Skeletal muscle tissue (tissue), 4 donors: ENCODE results near the gene RBP3. TPM values are rescaled to one million over a fixed set of nuclear protein-coding genes. Genes with fewer than 3 reads are reported as not detected.

ENCODE experiments used
- H3K27ac ChIP-seq: one replicate; pipeline ENCODE4 v1.7.0; 2013; ENCODE audit warnings: mild to moderate bottlenecking, low read depth, low read length, inconsistent platforms
- H3K27me3 ChIP-seq, 3 donors: one replicate each; pipeline ENCODE4 v1.7.0; 2013; ENCODE audit warnings: low read length in 3 of 3; ENCODE audit not compliant: control insufficient read depth in 3 of 3, insufficient read depth in 3 of 3
- H3K36me3 ChIP-seq, 3 donors: one replicate each; pipeline ENCODE4 v1.7.0; 2013; ENCODE audit warnings: low read length in 3 of 3; ENCODE audit not compliant: control insufficient read depth in 3 of 3, insufficient read depth in 3 of 3
- H3K4me1 ChIP-seq, 3 donors: one replicate each; pipeline ENCODE4 v1.7.0; 2013; ENCODE audit warnings: low read length in 3 of 3, mild to moderate bottlenecking in 3 of 3; ENCODE audit not compliant: control insufficient read depth in 3 of 3, insufficient read depth in 3 of 3
- H3K4me3 ChIP-seq, 3 donors: one replicate each; pipeline ENCODE4 v1.7.0; 2013; ENCODE audit warnings: low read length in 3 of 3
- H3K9ac ChIP-seq, 3 donors: one replicate each; pipeline ENCODE4 v1.7.0; 2013; ENCODE audit warnings: low read length in 3 of 3, mild to moderate bottlenecking in 3 of 3, moderate library complexity in 2 of 3, low read depth in 1 of 3
- H3K9me3 ChIP-seq, 3 donors: one replicate each; pipeline ENCODE4 v1.7.0; 2013; ENCODE audit warnings: low read length in 3 of 3; ENCODE audit not compliant: control insufficient read depth in 3 of 3
- total RNA-seq: library from RNA; depleted of rRNA; stranded (reverse); fragments of >200 nt; gene quantifications from one replicate; pipeline ENCODE4 v1.2.3, GENCODE V29; 2014
- donor health status: Osteomylitis.

Gene RBP3
- total RNA-seq, 1 donor from 2014 or later = not detected

- Histone ChIP-seq H3K9ac (no peak overlapping the region), H3K9me3 (no peaks in the 10 kb centered on the region), H3K4me1 (peaks cover 0 to 3% (median 0%) of the 10 kb centered on the region in 3 donors), H3K27me3 (peaks cover 0 to 5% (median 3%) of the 10 kb centered on the region in 3 donors), H3K27ac (no peak overlapping the region), H3K4me3 (no peak overlapping the region), H3K36me3 (no peaks in the 10 kb centered on the region)
Measured at GRCh38 chr10:47316131-47316530, 32.0 kb upstream of the RBP3 start.

- Histone ChIP-seq H3K36me3 (no peaks in the 10 kb centered on the region), H3K9ac (no peak overlapping the region)
Measured at GRCh38 chr10:47317251-47317650, 30.9 kb upstream of the RBP3 start.

GRCh38 chr10:47318706-47319105 is 29.5 kb upstream of the RBP3 start:
- peaks cover 0 to 3% (median 0%) of the 10 kb centered on the region in 3 donors for H3K27me3 ChIP-seq
- no peaks in the 10 kb centered on the region for H3K9me3 ChIP-seq
- H3K4me1 ChIP-seq = no peaks in the 10 kb centered on the region
- H3K9ac ChIP-seq = no peak overlapping the region
- H3K4me3 ChIP-seq = no peak overlapping the region
- H3K36me3 ChIP-seq = no peaks in the 10 kb centered on the region
- H3K27ac ChIP-seq = no peak overlapping the region

More at GRCh38 chr10:47317251-47317650, 30.9 kb upstream of the RBP3 start:
- Histone ChIP-seq H3K27me3 (peaks cover 0 to 3% (median 0%) of the 10 kb centered on the region in 3 donors), H3K9me3 (no peaks in the 10 kb centered on the region), H3K4me1 (no peaks in the 10 kb centered on the region), H3K27ac (no peak overlapping the region), H3K4me3 (no peak overlapping the region)

GRCh38 chr10:47319784-47320183 is 28.4 kb upstream of the RBP3 start:
- peaks cover 0 to 3% (median 0%) of the 10 kb centered on the region in 3 donors for H3K27me3 ChIP-seq
- no peak overlapping the region for H3K9ac ChIP-seq
- H3K9me3 ChIP-seq = no peaks in the 10 kb centered on the region
- no peaks in the 10 kb centered on the region for H3K36me3 ChIP-seq
- no peak overlapping the region for H3K4me3 ChIP-seq
- H3K27ac ChIP-seq = no peak overlapping the region
- H3K4me1 ChIP-seq = no peaks in the 10 kb centered on the region

- H3K36me3 ChIP-seq = no peaks in the 10 kb centered on the region
- no peak overlapping the region for H3K4me3 ChIP-seq
- H3K9me3 ChIP-seq = no peaks in the 10 kb centered on the region
- no peaks in the 10 kb centered on the region for H3K4me1 ChIP-seq
- H3K9ac ChIP-seq = no peak overlapping the region
- H3K27ac ChIP-seq = no peak overlapping the region
- H3K27me3 ChIP-seq = peaks cover 0 to 3% (median 0%) of the 10 kb centered on the region in 3 donors
Measured at GRCh38 chr10:47320812-47321211, 27.4 kb upstream of the RBP3 start.

GRCh38 chr10:47321521-47322195 is 26.5 kb upstream of the RBP3 start:
- Histone ChIP-seq H3K27me3 (peaks cover 0 to 3% (median 0%) of the 10 kb centered on the region in 3 donors), H3K27ac (no peak overlapping the region), H3K9me3 (no peaks in the 10 kb centered on the region), H3K36me3 (no peaks in the 10 kb centered on the region), H3K4me1 (peaks cover under 1 to 5% (median 2%) of the 10 kb centered on the region in 3 donors), H3K9ac (no peak overlapping the region), H3K4me3 (no peak overlapping the region)

GRCh38 chr10:47322300-47323061 is 25.7 kb upstream of the RBP3 start, which contains the start of gene GDF2:
TSS of gene GDF2 (plus strand) at chr10:47322454. CDS start at chr10:47322669, 215 bp downstream.
- Histone ChIP-seq H3K9me3 (no peaks in the 10 kb centered on the region), H3K27ac (no peak within 1 kb of the TSS), H3K36me3 (no peaks in the 10 kb centered on the region), H3K4me1 (peaks cover 2 to 9% (median 2%) of the 10 kb centered on the region in 3 donors), H3K9ac (no peak within 1 kb of the TSS), H3K4me3 (no peak within 1 kb of the TSS), H3K27me3 (peaks cover 0 to 3% (median 0%) of the 10 kb centered on the region in 3 donors)

- H3K4me3 ChIP-seq = no peak overlapping the region
- H3K27ac ChIP-seq = no peak overlapping the region
- peaks cover 2 to 9% (median 2%) of the 10 kb centered on the region in 3 donors for H3K4me1 ChIP-seq
- no peaks in the 10 kb centered on the region for H3K36me3 ChIP-seq
- H3K9me3 ChIP-seq = no peaks in the 10 kb centered on the region
- H3K27me3 ChIP-seq = peaks cover 0 to 3% (median 0%) of the 10 kb centered on the region in 3 donors
- no peak overlapping the region for H3K9ac ChIP-seq
Measured at GRCh38 chr10:47323087-47323486, 25.1 kb upstream of the RBP3 start.

GRCh38 chr10:47323636-47324296 is 24.4 kb upstream of the RBP3 start:
- Histone ChIP-seq H3K36me3 (no peaks in the 10 kb centered on the region), H3K27me3 (peaks cover 0 to 3% (median 0%) of the 10 kb centered on the region in 3 donors), H3K9me3 (no peaks in the 10 kb centered on the region), H3K27ac (no peak overlapping the region), H3K4me3 (no peak overlapping the region), H3K9ac (no peak overlapping the region), H3K4me1 (peaks cover 2 to 9% (median 2%) of the 10 kb centered on the region in 3 donors)
